Hematopoietic multipotent progenitor cell treated with erythropoietin and hydrocortisone succinate and interleukin-3 and kit ligand, for 15 days (in vitro differentiated cells): ENCODE data around the gene KLHL10.
A peak's percentile ranks its signal among the peaks of the same experiment; 100 is the strongest.
"Not testable (repeated sequence)": the region's sequence is repeated elsewhere in the genome, so short reads cannot be mapped to it uniquely, and the experiment has no call there.

ENCODE experiments used
- DNase-seq: peaks from one replicate; pipeline ENCODE4 v3.0.0-alpha.2; 2015; ENCODE audit warnings: low spot score

KLHL10 gene

DNA sequence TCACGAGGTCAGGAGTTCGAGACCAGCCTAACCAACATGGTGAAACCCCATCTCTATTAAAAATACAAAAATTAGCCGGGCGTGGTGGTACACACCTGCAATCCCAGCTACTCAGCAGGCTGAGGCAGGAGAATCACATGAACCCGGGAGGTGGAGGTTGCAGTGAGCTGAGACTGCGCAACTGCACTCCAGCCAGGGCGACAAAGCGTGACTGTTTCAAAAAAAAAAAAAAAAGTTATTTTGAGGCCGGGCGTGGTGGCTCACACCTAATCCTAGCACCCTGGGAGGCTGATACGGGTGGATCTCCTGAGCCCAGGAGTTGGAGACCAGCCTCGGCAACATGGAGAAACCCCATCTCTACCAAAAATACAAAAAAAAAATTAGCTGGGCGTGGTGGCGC, 13.8 kb downstream of the KLHL10 start:
- not testable (repeated sequence) for DNase-seq

DNA sequence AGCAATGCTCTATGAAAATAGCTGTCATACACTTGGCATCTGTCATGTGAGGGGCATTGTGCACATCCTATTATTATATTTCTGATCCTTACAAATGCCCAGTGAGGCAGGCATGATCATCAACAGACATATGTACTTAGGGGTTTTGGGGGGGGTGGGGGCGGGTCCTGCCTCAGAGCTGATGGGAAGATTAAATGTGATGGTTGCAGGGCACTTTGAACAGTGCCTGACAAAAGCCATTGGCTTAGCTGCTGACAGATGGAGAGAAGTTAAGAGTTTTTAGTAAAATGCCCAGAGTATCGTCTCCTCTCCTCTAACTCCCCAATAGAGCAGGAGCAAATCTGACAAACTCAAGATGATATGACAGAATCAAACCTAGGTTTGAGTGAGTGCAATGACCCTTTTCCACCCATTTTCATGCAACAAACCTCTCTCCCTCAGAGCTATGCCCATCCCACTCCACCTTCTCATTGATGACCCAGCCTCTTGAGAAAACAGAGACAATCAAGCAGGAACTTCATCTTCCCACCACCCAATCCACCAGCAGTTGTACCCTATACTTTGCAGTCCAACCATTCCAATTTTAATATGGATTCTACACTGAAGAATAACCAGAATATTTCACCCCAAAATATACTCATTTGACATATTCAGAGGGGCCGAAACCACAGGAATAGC, 22.8 kb downstream of the KLHL10 start:
- DNase-seq = no peak

DNA sequence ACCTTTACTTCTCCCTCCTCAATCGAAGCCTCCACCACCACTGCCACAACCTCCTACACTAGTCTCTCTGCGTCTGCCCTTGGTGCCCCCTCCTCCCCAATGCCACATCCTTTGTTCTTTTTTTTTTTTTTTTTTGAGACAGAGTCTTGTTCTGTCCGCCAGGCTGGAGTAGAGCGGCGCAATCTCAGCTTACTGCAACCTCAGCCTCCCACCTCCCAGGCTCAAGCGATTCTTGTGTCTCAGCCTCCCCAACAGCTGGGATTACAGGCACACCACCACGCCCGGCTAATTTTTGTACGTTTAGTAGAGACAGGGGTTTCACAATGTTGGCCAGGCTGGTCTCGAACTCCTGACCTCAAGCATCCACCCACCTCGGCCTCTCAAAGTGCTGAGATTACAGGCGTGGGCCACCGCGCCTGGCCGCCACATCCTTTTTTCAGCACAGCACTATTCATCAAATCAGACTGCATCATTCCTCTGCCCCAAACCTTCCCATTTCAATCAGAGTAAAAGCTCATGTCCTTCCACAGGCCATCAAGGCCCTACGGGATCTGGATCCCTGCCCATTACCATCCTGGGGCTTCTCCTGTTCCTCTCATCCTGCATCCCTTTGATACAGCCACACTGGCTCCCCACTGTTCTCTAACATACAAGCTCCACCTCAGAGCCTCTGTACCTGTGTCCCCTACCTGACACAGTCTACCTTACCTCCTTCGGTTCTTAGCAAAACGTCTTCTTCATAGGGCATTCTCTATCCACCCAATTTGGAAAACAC, 25.6 kb downstream of the KLHL10 start:
- no peak for DNase-seq

- no peak for DNase-seq
These were observed 26.8 kb downstream of the KLHL10 start for GRCh38 chr17:41864498-41864835.

GRCh38 chr17:41864836-41865595, 27.4 kb downstream of the KLHL10 start, which contains the start of gene KLHL11:
Gene KLHL11 (minus strand): TSS chr17:41865423. CDS start chr17:41865370, 53 bp downstream.
- peak; percentile 90 for DNase-seq

DNA sequence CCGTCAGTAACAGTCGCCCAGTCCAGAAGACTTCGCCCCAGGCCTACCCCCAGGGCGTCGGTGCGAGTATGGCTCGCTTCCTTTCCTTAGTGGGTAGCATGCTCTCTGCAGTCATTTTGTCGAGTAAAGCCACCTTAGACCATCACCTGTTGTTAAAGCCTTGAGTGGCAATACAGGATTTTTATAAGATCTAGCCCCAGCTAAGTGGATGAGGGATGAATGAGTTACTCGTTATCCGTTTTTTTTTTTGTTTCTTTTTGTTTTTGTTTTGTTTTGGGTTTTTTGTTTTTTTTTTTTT, 27.9 kb downstream of the KLHL10 start:
- DNase-seq = no peak

- no peak for DNase-seq
These were observed 30.9 kb downstream of the KLHL10 start for GRCh38 chr17:41868568-41868967.

DNA sequence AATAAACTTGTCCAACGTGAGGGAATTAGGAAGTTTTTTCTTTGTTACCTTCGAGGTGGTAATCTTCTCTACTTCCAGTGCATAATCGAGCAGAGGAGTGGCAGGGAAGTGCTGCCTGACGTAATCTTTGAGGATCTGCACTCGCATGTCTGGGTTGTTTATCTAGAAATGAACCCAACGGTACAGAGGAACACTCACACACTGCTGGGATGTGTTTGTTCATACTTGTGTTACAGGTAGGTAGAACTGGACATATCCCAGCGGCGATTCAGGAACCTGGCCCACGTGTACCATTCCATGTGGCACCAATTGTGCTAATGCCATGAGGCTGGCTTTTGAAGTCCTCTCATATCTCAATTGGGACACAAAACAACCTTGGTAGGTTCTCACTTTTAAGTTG, 31.8 kb downstream of the KLHL10 start:
- DNase-seq = no peak

DNA sequence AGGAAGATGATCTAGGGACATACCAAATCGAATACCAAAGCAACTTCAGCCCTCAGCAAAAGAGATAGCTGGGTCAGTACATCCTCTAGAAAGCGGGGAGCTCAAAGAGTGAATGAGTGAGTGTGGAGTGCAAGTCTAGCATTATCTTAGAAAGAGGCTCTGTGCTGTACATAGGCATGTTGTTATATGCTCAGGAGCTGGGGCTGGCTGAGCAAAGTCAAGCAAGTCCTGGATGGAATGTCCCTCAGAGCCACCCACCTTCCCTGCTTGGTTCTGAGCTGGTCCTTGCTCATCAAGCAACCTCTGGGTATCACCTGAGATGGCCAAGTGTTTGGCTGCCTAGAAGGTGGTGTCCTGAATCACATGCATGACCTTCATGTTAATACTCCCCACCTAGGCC, 32.5 kb downstream of the KLHL10 start:
- DNase-seq = no peak

DNA sequence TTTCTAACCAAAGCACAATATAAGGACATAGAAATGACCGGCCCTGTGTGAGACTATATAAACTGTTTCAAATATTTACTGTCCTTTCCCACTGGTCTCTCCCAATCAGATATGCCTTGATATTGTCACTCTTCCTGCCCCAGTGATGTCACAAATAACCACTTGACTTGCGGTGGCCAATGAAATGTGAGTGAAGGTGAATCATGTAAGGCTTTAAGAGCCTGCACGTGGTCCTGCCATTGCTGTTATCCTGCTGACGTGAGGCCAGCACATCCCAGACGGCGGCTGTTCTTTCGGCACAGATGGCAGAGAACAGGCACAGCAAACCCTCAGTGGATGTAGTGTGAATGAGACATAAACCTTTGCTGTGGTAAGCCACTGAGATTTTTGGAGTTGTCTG, 33.0 kb downstream of the KLHL10 start:
- DNase-seq = no peak

GRCh38 chr17:41871789-41872188, 34.2 kb downstream of the KLHL10 start:
- no peak for DNase-seq

GRCh38 chr17:41873559-41874292, 36.1 kb downstream of the KLHL10 start:
- DNase-seq = no peak

DNA sequence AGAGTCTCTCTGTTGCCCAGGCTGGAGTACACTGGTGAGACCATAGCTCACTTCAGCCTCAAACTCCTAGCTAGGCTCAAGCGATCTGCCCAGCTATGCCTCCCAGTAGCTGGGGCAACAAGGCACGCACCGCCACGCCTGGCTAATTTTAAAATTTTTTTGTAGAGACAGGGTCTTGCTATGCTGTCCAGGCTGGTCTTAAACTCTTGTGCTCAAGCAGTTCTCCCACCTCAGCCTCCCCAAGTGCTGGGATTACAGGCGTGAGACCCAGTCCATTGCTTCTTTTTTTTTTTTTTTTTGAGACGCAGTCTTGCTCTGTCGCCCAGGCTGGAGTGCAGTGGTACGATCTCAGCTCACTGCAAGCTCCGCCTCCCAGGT, 36.7 kb downstream of the KLHL10 start:
- DNase-seq = not testable (repeated sequence)

GRCh38 chr17:41880130-41880529, 42.5 kb downstream of the KLHL10 start:
- DNase-seq = no peak

GRCh38 chr17:41882756-41883155, 45.1 kb downstream of the KLHL10 start:
- DNase-seq = no peak

DNA sequence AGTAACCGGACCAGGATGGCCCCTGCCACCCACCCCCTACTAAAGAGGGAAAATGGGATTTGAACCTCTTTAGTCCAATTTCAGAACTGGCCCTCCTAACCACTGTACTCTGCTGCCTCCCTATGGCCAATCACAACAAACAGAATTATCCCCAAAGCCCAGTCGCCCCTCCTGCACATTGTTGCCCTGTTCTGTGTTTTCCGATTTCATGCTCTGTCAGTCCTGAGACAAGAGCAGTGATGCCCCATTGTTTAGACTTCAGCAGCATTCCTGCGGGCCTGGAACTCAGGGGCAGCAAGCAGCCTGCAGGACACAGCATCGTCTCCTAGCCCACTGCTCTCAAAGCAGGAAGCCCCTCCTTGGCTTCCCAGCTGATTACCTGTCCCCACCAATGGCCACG, 48.1 kb downstream of the KLHL10 start:
- no peak for DNase-seq

- DNase-seq = no peak
These were observed 50.8 kb downstream of the KLHL10 start for GRCh38 chr17:41888332-41888965.

GRCh38 chr17:41891135-41892020, 53.8 kb downstream of the KLHL10 start:
- no peak for DNase-seq

- no peak for DNase-seq
These were observed 54.4 kb downstream of the KLHL10 start for GRCh38 chr17:41892021-41892376.

GRCh38 chr17:41893384-41893783, 55.8 kb downstream of the KLHL10 start:
- no peak for DNase-seq

GRCh38 chr17:41894791-41895331, 57.2 kb downstream of the KLHL10 start:
- no peak for DNase-seq
